H1 (cell line): Measurements from ENCODE around the gene KCNH6. TPM values are rescaled to one million over a fixed set of nuclear protein-coding genes. Genes with fewer than 3 reads are reported as not detected.
A peak's percentile ranks its signal among the peaks of the same experiment; 100 is the strongest.

Source experiments
- CTCF ChIA-PET: fragments of 300-600 bp; sonication (Branson Sonifier 250); formaldehyde crosslinking; loops from one replicate; lab custom pipeline; 2021; ENCODE audit not compliant: partially characterized antibody; lab: Charles Lee
- POLR2A ChIA-PET: fragments of 300-600 bp; sonication (Branson Sonifier 250); formaldehyde crosslinking; loops from one replicate; lab custom pipeline; 2021; ENCODE audit warnings: inconsistent platforms; ENCODE audit not compliant: partially characterized antibody; lab: Charles Lee
- DNase-seq, 2 experiments: peaks; one replicate each; pipeline versions ENCODE4 v3.0.0 to v3.0.0-alpha.2; 2010 to 2022; ENCODE audit warnings: low spot score in 2 of 2, low read depth in 1 of 2, mixed read lengths in 1 of 2
- FAIRE-seq: peaks from 2 replicates; lab custom pipeline; 2011; peaks lifted over from hg19 to GRCh38; lab: Jason Lieb, UNC
- H2AFZ ChIP-seq: 2 replicates; pipeline ENCODE4 v1.8.1; 2012; ENCODE audit warnings: low read length, inconsistent platforms
- H2AK5ac ChIP-seq: 2 replicates; pipeline ENCODE4 v1.6.1; 2013; ENCODE audit warnings: low read depth, low read length
- H2BK120ac ChIP-seq: replicated peaks from 2 replicates; pipeline ENCODE3; 2013; ENCODE audit warnings: low read depth, low read length, inconsistent platforms
- H2BK12ac ChIP-seq: 2 replicates; pipeline ENCODE4 v1.6.1; 2013; ENCODE audit warnings: low read depth, low read length
- H2BK15ac ChIP-seq: 2 replicates; pipeline ENCODE4 v1.6.1; 2013; ENCODE audit warnings: low read length
- H2BK20ac ChIP-seq: 2 replicates; pipeline ENCODE4 v1.6.1; 2013; ENCODE audit warnings: low read length
- H2BK5ac ChIP-seq: 2 replicates; pipeline ENCODE4 v1.6.1; 2013; ENCODE audit warnings: low read depth, low read length
- H3K14ac ChIP-seq: 2 replicates; pipeline ENCODE4 v1.6.1; 2013; ENCODE audit warnings: inconsistent platforms; ENCODE audit not compliant: insufficient read length
- H3K18ac ChIP-seq: 2 replicates; pipeline ENCODE4 v1.6.1; 2013; ENCODE audit warnings: low read length; ENCODE audit errors: extremely low read depth
- H3K23ac ChIP-seq: 2 replicates; pipeline ENCODE4 v1.6.1; 2013; ENCODE audit warnings: inconsistent platforms; ENCODE audit not compliant: insufficient read length
- H3K23me2 ChIP-seq: 2 replicates; pipeline ENCODE4 v1.6.1; 2013; ENCODE audit warnings: low read depth, low read length
- H3K27ac ChIP-seq: 2 replicates; pipeline ENCODE4 v1.6.1; 2011; ENCODE audit warnings: low read depth, low read length, inconsistent platforms
- H3K27me3 ChIP-seq, 4 experiments: replicated peaks in 1 of 4; 1 replicate in 1 of 4; 2 replicates in 3 of 4; pipeline versions ENCODE4 v1.6.1 to v1.8.1; 2011 to 2013; ENCODE audit warnings: low read length in 3 of 4, mild to moderate bottlenecking in 3 of 4, inconsistent platforms in 2 of 4, mixed read lengths in 2 of 4, moderate library complexity in 1 of 4; ENCODE audit not compliant: control insufficient read depth in 3 of 4, insufficient read depth in 3 of 4; ENCODE audit errors: extremely low read depth in 1 of 4
- H3K36me3 ChIP-seq, 4 experiments: 2 replicates each; pipeline versions ENCODE4 v1.6.1 to v1.8.1; 2011 to 2013; ENCODE audit warnings: mild to moderate bottlenecking in 4 of 4, low read length in 3 of 4, moderate library complexity in 2 of 4, control low read depth in 1 of 4, inconsistent platforms in 1 of 4; ENCODE audit not compliant: insufficient read depth in 4 of 4, control insufficient read depth in 2 of 4
- H3K4ac ChIP-seq: replicated peaks from 2 replicates; pipeline ENCODE3; 2013; ENCODE audit warnings: low read length, low read depth, mixed read lengths, inconsistent platforms; ENCODE audit not compliant: insufficient read length
- H3K4me1 ChIP-seq, 4 experiments: replicated peaks in 1 of 4; 1 replicate in 1 of 4; 2 replicates in 3 of 4; pipeline versions ENCODE4 v1.6.1 to v1.8.1; 2011 to 2013; ENCODE audit warnings: low read length in 3 of 4, inconsistent platforms in 2 of 4, mixed read lengths in 1 of 4; ENCODE audit not compliant: insufficient read depth in 4 of 4, control insufficient read depth in 3 of 4
- H3K4me2 ChIP-seq, 2 experiments: 2 replicates each; pipeline versions ENCODE4 v1.6.1 to v1.8.1; 2011 to 2013; ENCODE audit warnings: low read depth in 2 of 2, low read length in 2 of 2, control low read depth in 1 of 2, inconsistent platforms in 1 of 2, mild to moderate bottlenecking in 1 of 2; ENCODE audit not compliant: insufficient read depth in 1 of 2
- H3K4me3 ChIP-seq, 4 experiments: fragments of 200-600, 300-600 bp in 1 of 4; sonication (generic), shearing (Covaris generic), sonication (Bioruptor Twin) in 1 of 4; 2 replicates each; pipeline versions ENCODE4 v1.5.1 to v1.8.1; 2011 to 2016; ENCODE audit warnings: low read length in 4 of 4, low read depth in 3 of 4, control low read depth in 2 of 4, inconsistent platforms in 2 of 4, mild to moderate bottlenecking in 2 of 4, mixed read lengths in 1 of 4, moderate library complexity in 1 of 4; ENCODE audit not compliant: insufficient read depth in 2 of 4; ENCODE audit errors: extremely low read depth in 1 of 4
- H3K56ac ChIP-seq: replicated peaks from 2 replicates; pipeline ENCODE3; 2013; ENCODE audit warnings: low read depth, mild to moderate bottlenecking, mixed read lengths, low read length, inconsistent platforms; ENCODE audit not compliant: insufficient read length
- H3K79me1 ChIP-seq: 2 replicates; pipeline ENCODE4 v1.6.1; 2013; ENCODE audit warnings: low read depth, low read length, control low read depth
- H3K79me2 ChIP-seq, 2 experiments: 2 replicates each; pipeline versions ENCODE4 v1.6.1 to v1.8.1; 2012 to 2013; ENCODE audit warnings: low read length in 2 of 2, mild to moderate bottlenecking in 2 of 2, inconsistent platforms in 1 of 2; ENCODE audit not compliant: insufficient read depth in 2 of 2, control insufficient read depth in 1 of 2
- H3K9ac ChIP-seq, 4 experiments: replicated peaks in 1 of 4; 1 replicate in 1 of 4; 2 replicates in 3 of 4; pipeline versions ENCODE4 v1.6.1 to v1.8.1; 2011 to 2013; ENCODE audit warnings: low read depth in 3 of 4, low read length in 3 of 4, control low read depth in 2 of 4, mild to moderate bottlenecking in 2 of 4, moderate library complexity in 2 of 4, inconsistent platforms in 1 of 4; ENCODE audit errors: extremely low read depth in 1 of 4
- H3K9me3 ChIP-seq, 2 experiments: 2 replicates each; pipeline versions ENCODE4 v1.6.1 to v1.8.1; 2012 to 2013; ENCODE audit warnings: mild to moderate bottlenecking in 2 of 2, moderate library complexity in 2 of 2, control low read depth in 1 of 2, inconsistent platforms in 1 of 2, low read depth in 1 of 2, low read length in 1 of 2, mixed read lengths in 1 of 2; ENCODE audit not compliant: insufficient read depth in 2 of 2
- H4K20me1 ChIP-seq, 2 experiments: replicated peaks in 1 of 2; 2 replicates each; pipeline versions ENCODE3 to v1.8.1; 2011 to 2013; ENCODE audit warnings: inconsistent platforms in 2 of 2, low read length in 2 of 2, mild to moderate bottlenecking in 1 of 2; ENCODE audit not compliant: insufficient read depth in 2 of 2, control insufficient read depth in 1 of 2
- H4K5ac ChIP-seq: 2 replicates; pipeline ENCODE4 v1.6.1; 2013; ENCODE audit warnings: low read length, low read depth, mixed read lengths, inconsistent platforms; ENCODE audit not compliant: insufficient read length
- H4K8ac ChIP-seq: 2 replicates; pipeline ENCODE4 v1.8.0; 2013; ENCODE audit warnings: mild to moderate bottlenecking, moderate library complexity, low read length, inconsistent platforms; ENCODE audit not compliant: insufficient read depth; ENCODE audit errors: extremely low read depth
- H4K91ac ChIP-seq: replicated peaks from 2 replicates; pipeline ENCODE3; 2013; ENCODE audit warnings: low read length, mixed read lengths, inconsistent platforms; ENCODE audit not compliant: insufficient read length
- BACH1 ChIP-seq: IDR thresholded peaks from 2 replicates; pipeline ENCODE4 v1.6.1; 2012; ENCODE audit warnings: low read length, improper control_type of control experiment
- CBX8 ChIP-seq: fragments of 300-800, 300-1000 bp; sonication (generic); IDR thresholded peaks from 2 replicates; pipeline ENCODE4 v1.7.1; 2016; ENCODE audit warnings: low read depth, low read length, borderline replicate concordance
- CREB1 ChIP-seq: IDR thresholded peaks from 2 replicates; pipeline ENCODE4 v1.6.1; 2012; ENCODE audit warnings: inconsistent platforms
- GABPA ChIP-seq: IDR thresholded peaks from 2 replicates; pipeline ENCODE4 v1.6.1; 2011; ENCODE audit warnings: mild to moderate bottlenecking, low read length, moderate library complexity, borderline replicate concordance; ENCODE audit not compliant: insufficient read depth
- GTF2F1 ChIP-seq: IDR thresholded peaks from 2 replicates; pipeline ENCODE4 v1.6.1; 2012; ENCODE audit warnings: low read depth, low read length, improper control_type of control experiment, borderline replicate concordance
- NANOG ChIP-seq: IDR thresholded peaks from 2 replicates; pipeline ENCODE4 v1.6.1; 2011; ENCODE audit warnings: low read length, low read depth, mild to moderate bottlenecking, inconsistent platforms; ENCODE audit not compliant: insufficient read depth, poor library complexity, severe bottlenecking
- RXRA ChIP-seq: IDR thresholded peaks from 2 replicates; pipeline ENCODE4 v1.6.1; 2011; ENCODE audit warnings: low read depth, mild to moderate bottlenecking, low read length, moderate library complexity; ENCODE audit not compliant: insufficient read depth
- SIN3A ChIP-seq, 2 experiments: IDR thresholded peaks in 1 of 2; conservative IDR thresholded peaks in 1 of 2; 2 replicates each; pipeline ENCODE4 v1.6.1; 2011 to 2012; ENCODE audit warnings: low read length in 2 of 2, improper control_type of control experiment in 1 of 2, low read depth in 1 of 2, mild to moderate bottlenecking in 1 of 2
- YY1 ChIP-seq: IDR thresholded peaks from 2 replicates; pipeline ENCODE4 v1.6.1; 2011; ENCODE audit warnings: low read depth, mild to moderate bottlenecking, low read length
- WGBS, 2 experiments: shearing (Covaris generic) in 1 of 2; methylation state at CpG; one replicate each; pipeline versions ENCODE4 v1.1.6 to v1.1.7; 2013 to 2015; ENCODE audit warnings: low lambda C conversion rate in 2 of 2, mixed read lengths in 2 of 2, inconsistent platforms in 1 of 2, low coverage in 1 of 2, missing lambda C conversion rate in 1 of 2; ENCODE audit not compliant: insufficient replicate concordance in 2 of 2, insufficient coverage in 1 of 2, insufficient read length in 1 of 2; ENCODE audit errors: extremely low coverage in 1 of 2, missing lambda C conversion rate in 1 of 2; 5-methylcytosine and 5-hydroxymethylcytosine counted together
- polyA plus RNA-seq, 7 experiments: library from polyadenylated mRNA; depleted of rRNA in 3 of 7; stranded (reverse) in 5 of 7; unstranded in 2 of 7; fragments of >200 nt in 5 of 7; fragments of 200-250 nt in 2 of 7; gene quantifications; 1 replicate in 5 of 7; 2 replicates in 1 of 7; 4 replicates in 1 of 7; pipeline versions ENCODE4 v1.2.1 to v1.2.3, GENCODE V29; 2011 to 2013; ENCODE audit warnings: missing spikeins in 2 of 7, mixed read lengths in 2 of 7
- total RNA-seq: library from RNA; stranded (reverse); fragmentation: NEBNext Ultra II Directional; extraction: Animal tissue kit (Norgen Biotek cat#: 25700); gene quantifications from 2 replicates; pipeline ENCODE4 v1.2.1, GENCODE V29; 2021
- TF ChIP-seq, protein P1 (sequence below): IDR thresholded peaks from 2 replicates; pipeline ENCODE4 v1.6.1; 2011; ENCODE audit warnings: low read length, improper control_type of control experiment

Gene KCNH6
- total and polyA plus RNA-seq, 2 of the 8 experiments (the other 6 are each of a cell fraction or from before 2014, with no cell fraction given), result 1.8 to 3.6 TPM

GRCh38 chr17:63479495-63480184 is 43.5 kb upstream of the KCNH6 start:
- H3K18ac ChIP-seq, result no peak overlapping the region
- FAIRE-seq (no peak), DNase-seq (no peak)
- peak overlapping the region; percentile 43; the same call in 1 of the 2 replicates for H2AK5ac ChIP-seq
- no peak overlapping the region for H3K56ac ChIP-seq
- no peak overlapping the region for H2AFZ ChIP-seq
- H3K79me1 ChIP-seq, result no peaks in the 10 kb centered on the region
- no peak overlapping the region for H3K9ac ChIP-seq
- no peak overlapping the region for H3K27ac ChIP-seq
- no peaks in the 10 kb centered on the region for H3K36me3 ChIP-seq
- no peak overlapping the region for H2BK5ac ChIP-seq
- peaks cover 11% of the 10 kb centered on the region for H3K23me2 ChIP-seq
- TF ChIP-seq SIN3A (conservative IDR thresholded peaks at IDR 0.05 in 1 of 2, IDR thresholded peaks at IDR 0.05 in 1 of 2; ENCODE audit: low read depth in 1 of 2, low read length in 2 of 2), result no peak
- no peak for TF ChIP-seq RXRA
- TF ChIP-seq, protein P1, sequence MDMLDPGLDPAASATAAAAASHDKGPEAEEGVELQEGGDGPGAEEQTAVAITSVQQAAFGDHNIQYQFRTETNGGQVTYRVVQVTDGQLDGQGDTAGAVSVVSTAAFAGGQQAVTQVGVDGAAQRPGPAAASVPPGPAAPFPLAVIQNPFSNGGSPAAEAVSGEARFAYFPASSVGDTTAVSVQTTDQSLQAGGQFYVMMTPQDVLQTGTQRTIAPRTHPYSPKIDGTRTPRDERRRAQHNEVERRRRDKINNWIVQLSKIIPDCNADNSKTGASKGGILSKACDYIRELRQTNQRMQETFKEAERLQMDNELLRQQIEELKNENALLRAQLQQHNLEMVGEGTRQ, result no peak
- no peak for TF ChIP-seq BACH1
- TF ChIP-seq CBX8, result no peak
- no peak for TF ChIP-seq GABPA
- TF ChIP-seq GTF2F1, result no peak
- TF ChIP-seq NANOG, result no peak
- TF ChIP-seq YY1, result no peak
- TF ChIP-seq CREB1, result no peak
- H3K4me1 ChIP-seq, result peaks cover 0 to 22% (median 17%) of the 10 kb centered on the region in 4 experiments; a peak in 6 of 7 replicates
- no peaks in the 10 kb centered on the region for H3K9me3 ChIP-seq
- CTCF ChIA-PET, result interaction anchor here (0.9 to 27.9 kb wide), 24 partner anchors 10 to 217 kb away, joined by 3 to 758 read pairs (median 4); partner anchors contain the start of genes CYB561 and KCNH6
- no peak overlapping the region for H4K5ac ChIP-seq
- H3K4me2 ChIP-seq, result no peak overlapping the region
- H4K91ac ChIP-seq, result no peak overlapping the region
- no peak overlapping the region for H3K23ac ChIP-seq
- no peak overlapping the region for H2BK12ac ChIP-seq
- no peaks in the 10 kb centered on the region for H3K79me2 ChIP-seq
- peaks cover 0 to 27% (median 18%) of the 10 kb centered on the region in 4 experiments; a peak in 5 of 7 replicates for H3K27me3 ChIP-seq
- no peak overlapping the region for H2BK20ac ChIP-seq
- 80% methylated on average over 16 of the region's 17 CpGs; no CpG with 5 or more reads in 1 of the 2 experiments for WGBS, 2 experiments
- no peak overlapping the region for H3K14ac ChIP-seq
- no peak overlapping the region for H3K4me3 ChIP-seq
- no peak overlapping the region for H2BK120ac ChIP-seq
- H4K20me1 ChIP-seq, result no peaks in the 10 kb centered on the region
- H2BK15ac ChIP-seq, result no peak overlapping the region
- H4K8ac ChIP-seq, result no peak overlapping the region
- POLR2A ChIA-PET, result interaction anchor here (1.6 to 4.4 kb wide), 2 partner anchors 32 to 43 kb away, joined by 10 to 24 read pairs; partner anchors contain the start of gene CYB561
- H3K4ac ChIP-seq, result no peak overlapping the region
